IMR-90 (cell line): ENCODE data around the gene CXXC4. TPM values are rescaled to one million over a fixed set of nuclear protein-coding genes. Genes with fewer than 3 reads are reported as not detected.

Source experiments
- ATAC-seq: fragments of 200-7000 bp; cut with Tn5 transposase; 2 replicates; pipeline ENCODE4 v1.9.1; 2020; ENCODE audit warnings: low read depth, mild to moderate bottlenecking, moderate library complexity
- BruUV-seq: library from RNA; stranded (reverse); fragments of 400-500 nt; replicated peaks from 2 replicates; lab custom pipeline; 2021; lab: Mats Ljungman, UMichigan
- CTCF ChIA-PET: fragments of 300-600 bp; formaldehyde crosslinking; extraction: SDS; loops from one replicate; lab custom pipeline; 2021; ENCODE audit warnings: antibody characterized with exemption; lab: Yijun Ruan, JAX
- POLR2A ChIA-PET: fragments of 300-600 bp; sonication (Branson Sonifier 250); formaldehyde crosslinking; loops from one replicate; lab custom pipeline; 2022; ENCODE audit warnings: antibody characterized with exemption; ENCODE audit not compliant: unreplicated experiment; lab: Charles Lee
- DNase-seq: peaks from one replicate; pipeline ENCODE4 v3.0.0; 2013
- H2AFZ ChIP-seq: replicated peaks from 2 replicates; pipeline ENCODE3; 2013; ENCODE audit warnings: low read length, mild to moderate bottlenecking; ENCODE audit not compliant: poor library complexity
- H2AK5ac ChIP-seq: 2 replicates; pipeline ENCODE4 v1.6.1; 2013; ENCODE audit warnings: low read depth, low read length, inconsistent platforms
- H2AK9ac ChIP-seq: replicated peaks from 2 replicates; pipeline ENCODE3; 2013; ENCODE audit warnings: mild to moderate bottlenecking, low read depth, low read length, moderate library complexity; ENCODE audit not compliant: poor library complexity
- H2BK120ac ChIP-seq: 2 replicates; pipeline ENCODE4 v1.6.1; 2013; ENCODE audit warnings: low read depth, low read length, inconsistent platforms
- H2BK15ac ChIP-seq: 3 replicates; pipeline ENCODE4 v1.6.1; 2013; ENCODE audit warnings: low read depth, low read length, inconsistent platforms
- H2BK20ac ChIP-seq: 2 replicates; pipeline ENCODE4 v1.6.1; 2013; ENCODE audit warnings: low read depth, mild to moderate bottlenecking, inconsistent platforms, low read length, moderate library complexity
- H2BK5ac ChIP-seq: 2 replicates; pipeline ENCODE4 v1.6.1; 2013; ENCODE audit warnings: mild to moderate bottlenecking, low read depth, low read length, inconsistent platforms; ENCODE audit not compliant: poor library complexity, severe bottlenecking
- H3K14ac ChIP-seq: replicated peaks from 2 replicates; pipeline ENCODE4 v1.6.1; 2013; ENCODE audit warnings: low read depth, low read length, inconsistent platforms
- H3K18ac ChIP-seq: 2 replicates; pipeline ENCODE4 v1.6.1; 2013; ENCODE audit warnings: low read depth, low read length, control low read depth
- H3K23ac ChIP-seq: 2 replicates; pipeline ENCODE4 v1.6.1; 2013; ENCODE audit warnings: low read depth, low read length, inconsistent platforms
- H3K27ac ChIP-seq: 2 replicates; pipeline ENCODE4 v1.5.1; 2013; ENCODE audit warnings: mild to moderate bottlenecking, control low read depth, low read length; ENCODE audit not compliant: insufficient read depth
- H3K27me3 ChIP-seq: 2 replicates; pipeline ENCODE4 v1.6.1; 2013; ENCODE audit warnings: low read length; ENCODE audit not compliant: control insufficient read depth, insufficient read depth
- H3K36me3 ChIP-seq: 2 replicates; pipeline ENCODE4 v1.6.1; 2013; ENCODE audit warnings: low read length, mixed read lengths; ENCODE audit not compliant: control insufficient read depth, insufficient read depth
- H3K4ac ChIP-seq: 2 replicates; pipeline ENCODE4 v1.6.1; 2013; ENCODE audit warnings: low read depth, low read length, inconsistent platforms
- H3K4me1 ChIP-seq: 2 replicates; pipeline ENCODE4 v1.6.1; 2013; ENCODE audit warnings: low read length, mixed read lengths; ENCODE audit not compliant: control insufficient read depth, insufficient read depth
- H3K4me2 ChIP-seq: 2 replicates; pipeline ENCODE4 v1.6.1; 2013; ENCODE audit warnings: low read depth, mild to moderate bottlenecking, control low read depth, low read length, moderate library complexity
- H3K4me3 ChIP-seq: 2 replicates; pipeline ENCODE4 v1.5.1; 2013; ENCODE audit warnings: low read depth, mild to moderate bottlenecking, control low read depth, low read length, moderate library complexity; ENCODE audit not compliant: insufficient read depth
- H3K56ac ChIP-seq: 2 replicates; pipeline ENCODE4 v1.6.1; 2013; ENCODE audit warnings: low read length, inconsistent platforms; ENCODE audit not compliant: insufficient read depth; ENCODE audit errors: extremely low read depth
- H3K79me1 ChIP-seq, 2 experiments: 2 replicates each; pipeline ENCODE4 v1.6.1; 2013; ENCODE audit warnings: low read length in 2 of 2, inconsistent platforms in 1 of 2, low read depth in 1 of 2
- H3K9ac ChIP-seq: 2 replicates; pipeline ENCODE4 v1.6.1; 2013; ENCODE audit warnings: low read depth, low read length, control low read depth
- H3K9me1 ChIP-seq: 2 replicates; pipeline ENCODE4 v1.6.1; 2013; ENCODE audit warnings: low read length, inconsistent platforms; ENCODE audit not compliant: insufficient read depth
- H3K9me3 ChIP-seq: 2 replicates; pipeline ENCODE4 v1.6.1; 2013; ENCODE audit warnings: low read length; ENCODE audit not compliant: control insufficient read depth, insufficient read depth
- H4K20me1 ChIP-seq: 2 replicates; pipeline ENCODE4 v1.6.1; 2013; ENCODE audit warnings: low read length, inconsistent platforms; ENCODE audit not compliant: insufficient read depth
- H4K5ac ChIP-seq: 2 replicates; pipeline ENCODE4 v1.6.1; 2013; ENCODE audit warnings: mild to moderate bottlenecking, low read depth, low read length, control low read depth
- H4K8ac ChIP-seq, 2 experiments: 2 replicates each; pipeline ENCODE4 v1.6.1; 2013; ENCODE audit warnings: low read depth in 2 of 2, low read length in 2 of 2, control low read depth in 1 of 2, inconsistent platforms in 1 of 2
- H4K91ac ChIP-seq: 2 replicates; pipeline ENCODE4 v1.6.1; 2013; ENCODE audit warnings: low read depth, low read length, inconsistent platforms; ENCODE audit not compliant: insufficient read depth
- FOS ChIP-seq: fragments of 150-350 bp; IDR thresholded peaks from 2 replicates; pipeline ENCODE4 v1.6.1; 2016; ENCODE audit warnings: low read depth, low read length
- MAZ ChIP-seq: IDR thresholded peaks from 2 replicates; pipeline ENCODE4 v1.6.1; 2012; ENCODE audit warnings: low read depth, mild to moderate bottlenecking, low read length, improper control_type of control experiment, moderate library complexity, borderline replicate concordance
- NFE2L2 ChIP-seq: fragments of 150-350 bp; IDR thresholded peaks from 2 replicates; pipeline ENCODE4 v1.6.1; 2016; ENCODE audit warnings: low read depth, mild to moderate bottlenecking, low read length
- USF2 ChIP-seq: fragments of 150-350 bp; IDR thresholded peaks from 2 replicates; pipeline ENCODE4 v1.6.1; 2017; ENCODE audit warnings: mild to moderate bottlenecking, antibody characterized with exemption, low read length, low read depth
- WGBS, 2 experiments: methylation state at CpG; one replicate each; pipeline versions ENCODE4 v1.1.5 to v1.1.7; 2013; ENCODE audit warnings: missing lambda C conversion rate in 2 of 2; ENCODE audit not compliant: insufficient read length in 1 of 2; ENCODE audit errors: extremely low coverage in 2 of 2; 5-methylcytosine and 5-hydroxymethylcytosine counted together
- dilution Hi-C: fragments of 300-500 bp; cut with HindIII; formaldehyde crosslinking; loops from one replicate; pipeline ENCODE4 v1.14.3; 2018; ENCODE audit warnings: low sequenced_read_pairs; ENCODE audit not compliant: unreplicated experiment
- in situ Hi-C: fragments of 300-500 bp; cut with MboI; formaldehyde crosslinking; loops from 3 replicates; pipeline ENCODE4 v1.14.3; 2019; ENCODE audit warnings: low sequenced_read_pairs, inconsistent platforms, mixed read lengths
- intact Hi-C: fragments of 100-400 bp; cut with micrococcal nuclease; formaldehyde crosslinking; loops from 2 replicates; pipeline ENCODE4 v1.10.0; 2022
- polyA plus RNA-seq, 3 experiments: library from polyadenylated mRNA; depleted of rRNA; stranded (reverse); fragments of >200 nt; gene quantifications; 2 replicates each; pipeline ENCODE4 v1.2.3, GENCODE V29; 2012; ENCODE audit warnings: low replicate concordance in 1 of 3
- total RNA-seq: library from RNA; depleted of rRNA; stranded (reverse); fragments of >200 nt; gene quantifications from 2 replicates; pipeline ENCODE4 v1.2.3, GENCODE V29; 2012

The CXXC4 gene
- total and polyA plus RNA-seq, 2 of the 4 experiments (the other 2 are of a cell fraction), result not detected

GRCh38 chr4:104524591-104524990 is 29.9 kb upstream of the CXXC4 start:
- TF ChIP-seq MAZ (no peak), FOS (0 out of 2 replicates have a peak, but pooled peaks have one; percentile 12), NFE2L2 (no peak), USF2 (no peak)
- peak; percentile 43 for DNase-seq
- no peak overlapping the region for H3K4ac ChIP-seq

More at GRCh38 chr4:104524591-104524990, 29.9 kb upstream of the CXXC4 start:
- Histone ChIP-seq H2AK5ac (no peak overlapping the region), H3K4me2 (no peak overlapping the region), H3K18ac (no peak overlapping the region), H3K14ac (no peak overlapping the region), H2BK15ac (no peak overlapping the region), H3K36me3 (no peaks in the 10 kb centered on the region), H3K23ac (no peak overlapping the region), H2BK120ac (no peak overlapping the region), H3K79me1 (no peaks in the 10 kb centered on the region), H3K9me1 (no peaks in the 10 kb centered on the region), H4K8ac (no peak overlapping the region), H2AK9ac (no peak overlapping the region), H2BK5ac (no peak overlapping the region), H3K9me3 (no peaks in the 10 kb centered on the region), H4K91ac (no peak overlapping the region), H3K56ac (no peak overlapping the region), H3K27ac (no peak overlapping the region), H2BK20ac (no peak overlapping the region), H3K4me3 (no peak overlapping the region), H3K9ac (no peak overlapping the region), H4K20me1 (no peaks in the 10 kb centered on the region), H3K4me1 (no peaks in the 10 kb centered on the region), H4K5ac (no peak overlapping the region), H3K27me3 (no peaks in the 10 kb centered on the region), H2AFZ (no peak overlapping the region)
- ChIA-PET CTCF (no interaction called here), POLR2A (no interaction called here)
- WGBS, 2 experiments, result 50% methylated on average over 1 of the region's 1 CpG; no CpG with 5 or more reads in 1 of the 2 experiments
- dilution Hi-C loops (no loop called here), in situ Hi-C loops (no loop called here), intact Hi-C loops (no loop called here)
- BruUV-seq, result no TSS peak
- ATAC-seq, result no peak
